ENCODE results near the gene DDRGK1.
"Not testable (repeated sequence)": the region's sequence is repeated elsewhere in the genome, so short reads cannot be mapped to it uniquely, and the experiment has no call there.

The DDRGK1 gene

GRCh38 chr20:3233991-3234498 lies 29.6 kb upstream of the DDRGK1 start:
- no peak for FAIRE-seq

- FAIRE-seq, result no peak
Observed at GRCh38 chr20:3233131-3233990, 28.9 kb upstream of the DDRGK1 start.

- no peak for FAIRE-seq
Observed at GRCh38 chr20:3231889-3232588, 27.6 kb upstream of the DDRGK1 start.

GRCh38 chr20:3231116-3231515 lies 26.6 kb upstream of the DDRGK1 start:
- FAIRE-seq, result no peak

GRCh38 chr20:3229798-3230197 lies 25.3 kb upstream of the DDRGK1 start:
- FAIRE-seq, result no peak

GRCh38 chr20:3229158-3229557 lies 24.7 kb upstream of the DDRGK1 start:
- FAIRE-seq, result no peak

- no peak for FAIRE-seq
Observed at GRCh38 chr20:3228750-3229032, 24.2 kb upstream of the DDRGK1 start.

GRCh38 chr20:3227936-3228749 lies 23.7 kb upstream of the DDRGK1 start:
- FAIRE-seq, result no peak

GRCh38 chr20:3227506-3227905 lies 23.0 kb upstream of the DDRGK1 start:
- no peak for FAIRE-seq

GRCh38 chr20:3226864-3227263 lies 22.4 kb upstream of the DDRGK1 start:
- no peak for FAIRE-seq

- FAIRE-seq, result no peak
Observed at GRCh38 chr20:3226093-3226492, 21.6 kb upstream of the DDRGK1 start.

GRCh38 chr20:3224681-3225421 lies 20.4 kb upstream of the DDRGK1 start:
- no peak for FAIRE-seq

GRCh38 chr20:3223994-3224680 lies 19.7 kb upstream of the DDRGK1 start:
- no peak for FAIRE-seq

- FAIRE-seq, result no peak
Observed at GRCh38 chr20:3223651-3223993, 19.1 kb upstream of the DDRGK1 start.

GRCh38 chr20:3222635-3223600 lies 18.4 kb upstream of the DDRGK1 start:
- FAIRE-seq, result no peak

- FAIRE-seq, result no peak
Observed at GRCh38 chr20:3221398-3222226, 17.1 kb upstream of the DDRGK1 start.

GRCh38 chr20:3218307-3218988 lies 14.0 kb upstream of the DDRGK1 start:
- FAIRE-seq, result no peak

GRCh38 chr20:3215359-3215917 lies 11.0 kb upstream of the DDRGK1 start:
- FAIRE-seq, result not testable (repeated sequence)

GRCh38 chr20:3213226-3213625 lies 8.7 kb upstream of the DDRGK1 start:
- no peak for FAIRE-seq
